PC-9 (cell line): ENCODE results near the gene ZNF518B.

Experiments
- EZH2 ChIP-seq: fragments of 200-600 bp; sonication (generic); IDR thresholded peaks from 2 replicates; pipeline ENCODE4 v1.8.0; 2017; ENCODE audit warnings: antibody characterized with exemption, low read depth
- TF ChIP-seq, protein P1 (sequence below): fragments of 200-600 bp; sonication (generic); conservative IDR thresholded peaks from 2 replicates; pipeline ENCODE4 v1.6.1; 2017; ENCODE audit warnings: mixed run types, antibody characterized with exemption, mild to moderate bottlenecking, moderate library complexity

DNA sequence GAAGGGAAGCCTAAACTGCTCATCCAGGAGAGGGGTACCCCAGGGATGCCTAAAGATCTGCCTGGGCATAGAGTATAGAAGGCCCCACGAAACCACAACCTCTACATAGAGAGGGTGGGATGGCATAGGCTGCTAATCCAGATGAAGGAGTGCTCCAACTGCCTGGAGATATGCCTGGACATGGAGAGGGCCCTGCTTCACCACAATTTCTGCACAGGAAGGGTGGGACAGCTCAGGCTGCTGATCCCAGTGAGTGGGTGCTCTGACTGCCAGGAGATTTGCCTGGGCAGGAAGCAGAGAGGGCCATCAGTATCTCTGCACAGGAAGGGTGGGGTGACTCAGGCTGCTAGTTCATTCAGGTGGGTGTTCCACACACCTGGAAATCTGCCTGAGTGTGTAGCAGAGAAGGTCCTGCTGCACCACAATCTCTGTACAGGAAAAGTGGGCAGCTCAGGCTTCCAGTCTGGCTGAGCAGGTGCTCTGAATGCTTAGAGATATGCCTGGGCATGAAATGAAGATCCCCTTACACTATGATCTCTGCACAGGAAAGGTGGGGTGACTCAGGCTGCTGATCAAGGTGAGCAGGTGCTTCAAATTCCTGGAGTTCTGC is 61.1 kb downstream of the ZNF518B start:
- TF ChIP-seq, protein P1, sequence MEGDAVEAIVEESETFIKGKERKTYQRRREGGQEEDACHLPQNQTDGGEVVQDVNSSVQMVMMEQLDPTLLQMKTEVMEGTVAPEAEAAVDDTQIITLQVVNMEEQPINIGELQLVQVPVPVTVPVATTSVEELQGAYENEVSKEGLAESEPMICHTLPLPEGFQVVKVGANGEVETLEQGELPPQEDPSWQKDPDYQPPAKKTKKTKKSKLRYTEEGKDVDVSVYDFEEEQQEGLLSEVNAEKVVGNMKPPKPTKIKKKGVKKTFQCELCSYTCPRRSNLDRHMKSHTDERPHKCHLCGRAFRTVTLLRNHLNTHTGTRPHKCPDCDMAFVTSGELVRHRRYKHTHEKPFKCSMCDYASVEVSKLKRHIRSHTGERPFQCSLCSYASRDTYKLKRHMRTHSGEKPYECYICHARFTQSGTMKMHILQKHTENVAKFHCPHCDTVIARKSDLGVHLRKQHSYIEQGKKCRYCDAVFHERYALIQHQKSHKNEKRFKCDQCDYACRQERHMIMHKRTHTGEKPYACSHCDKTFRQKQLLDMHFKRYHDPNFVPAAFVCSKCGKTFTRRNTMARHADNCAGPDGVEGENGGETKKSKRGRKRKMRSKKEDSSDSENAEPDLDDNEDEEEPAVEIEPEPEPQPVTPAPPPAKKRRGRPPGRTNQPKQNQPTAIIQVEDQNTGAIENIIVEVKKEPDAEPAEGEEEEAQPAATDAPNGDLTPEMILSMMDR = no peak
- no peak for TF ChIP-seq EZH2
